AG20443 (cell line): ENCODE data around the gene RNASEH1.
A peak's percentile ranks its signal among the peaks of the same experiment; 100 is the strongest.
"Not testable (repeated sequence)": the region's sequence is repeated elsewhere in the genome, so short reads cannot be mapped to it uniquely, and the experiment has no call there.

Experiments
- DNase-seq: peaks from one replicate; pipeline ENCODE4 v3.0.0; 2012; ENCODE audit warnings: low spot score, mixed read lengths

The RNASEH1 gene

DNA sequence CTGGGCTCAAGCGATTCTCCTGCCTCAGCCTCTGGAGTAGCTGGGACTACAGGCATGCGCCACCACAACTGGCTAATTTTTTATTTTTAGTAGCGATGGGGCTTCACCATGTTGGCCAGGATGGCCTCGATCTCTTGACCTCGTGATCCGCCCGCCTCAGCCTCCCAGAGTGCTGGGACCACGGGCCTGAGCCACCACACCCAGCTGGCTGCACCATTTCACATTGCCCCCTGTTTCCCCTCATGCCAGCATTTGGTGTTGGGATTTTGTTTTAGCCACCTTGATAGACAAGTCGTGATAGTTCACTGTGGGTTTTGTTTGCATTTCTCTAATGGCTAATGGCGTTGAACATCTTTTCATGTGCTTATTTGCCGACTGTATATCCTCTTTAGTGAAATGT, 31.0 kb upstream of the RNASEH1 start:
- no peak for DNase-seq

DNA sequence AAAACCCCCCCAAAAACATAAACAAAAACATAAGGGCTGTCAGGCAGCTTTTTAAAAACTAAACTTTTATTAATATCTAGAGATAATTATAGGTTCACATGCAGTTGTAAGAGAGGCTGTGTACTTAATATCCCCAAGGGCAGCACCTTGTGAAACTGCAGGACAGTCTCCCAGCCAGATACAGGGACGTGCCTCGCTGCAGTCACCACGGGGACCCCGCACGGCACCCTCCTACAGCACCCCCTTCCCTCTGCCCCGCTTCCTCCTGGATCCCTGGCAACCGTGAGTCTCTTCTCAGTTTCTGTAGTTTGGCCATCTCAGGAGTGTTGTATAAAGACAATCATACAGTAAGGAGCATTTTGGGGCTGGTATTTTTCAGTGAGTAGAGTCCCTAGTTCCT, 30.0 kb upstream of the RNASEH1 start:
- no peak for DNase-seq

DNA sequence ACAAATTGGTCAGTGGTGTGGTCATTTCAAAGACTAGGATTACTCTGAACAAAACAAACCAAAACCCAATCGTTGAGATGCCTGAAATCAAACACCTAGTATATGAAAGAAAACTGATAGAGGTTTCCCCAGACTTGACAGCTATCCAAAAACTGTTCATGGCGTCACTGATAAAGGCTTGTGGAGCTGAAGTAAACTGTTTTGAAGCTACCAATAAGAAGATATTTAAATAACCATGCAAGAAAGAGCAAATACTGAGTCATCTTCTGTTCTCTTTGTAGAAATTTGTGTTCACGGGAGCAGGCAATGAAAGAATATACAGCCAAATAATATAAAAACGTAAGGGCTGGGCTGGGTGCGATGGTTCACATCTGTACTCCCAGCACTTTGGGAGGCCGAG, 29.3 kb upstream of the RNASEH1 start:
- DNase-seq = no peak

DNA sequence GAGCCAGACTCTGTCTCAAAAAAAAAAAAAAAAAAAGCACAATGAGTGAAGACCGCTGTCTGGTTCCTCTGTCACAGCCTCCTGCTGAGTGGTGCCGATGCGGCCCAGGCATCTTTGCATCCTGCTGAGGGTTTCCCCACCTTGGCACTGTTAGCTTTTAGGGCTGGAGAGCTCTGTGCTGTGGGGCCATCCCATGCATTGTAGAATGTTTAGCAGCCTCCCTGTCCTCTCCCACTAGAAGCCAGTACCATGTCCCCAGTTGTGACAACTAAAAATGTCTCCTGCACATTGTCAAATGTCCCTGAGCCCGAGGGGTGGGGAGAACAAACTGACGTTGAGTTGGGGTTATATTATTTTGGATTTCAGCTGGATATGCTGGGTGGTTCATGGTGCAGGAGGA, 28.9 kb upstream of the RNASEH1 start:
- DNase-seq = no peak

DNA sequence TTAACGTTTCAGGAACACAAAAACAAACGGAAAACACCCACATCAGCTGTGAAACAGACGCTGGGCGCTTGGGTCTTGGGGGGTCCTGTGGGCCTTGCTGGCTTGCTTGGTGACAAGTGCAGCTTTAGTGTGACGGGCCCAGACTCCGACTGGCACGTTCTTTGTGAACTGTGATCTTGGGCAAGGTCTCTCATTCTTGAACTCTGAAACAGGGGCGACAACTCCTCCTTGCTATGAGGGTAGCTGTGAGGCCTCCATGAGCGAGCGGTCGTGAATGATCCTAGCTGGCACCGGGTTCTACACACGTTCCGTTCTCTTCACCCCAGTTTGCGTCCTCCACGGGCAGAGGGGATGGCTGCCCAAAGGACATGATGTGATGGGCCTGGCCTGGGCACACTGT, 28.1 kb upstream of the RNASEH1 start:
- no peak for DNase-seq

DNA sequence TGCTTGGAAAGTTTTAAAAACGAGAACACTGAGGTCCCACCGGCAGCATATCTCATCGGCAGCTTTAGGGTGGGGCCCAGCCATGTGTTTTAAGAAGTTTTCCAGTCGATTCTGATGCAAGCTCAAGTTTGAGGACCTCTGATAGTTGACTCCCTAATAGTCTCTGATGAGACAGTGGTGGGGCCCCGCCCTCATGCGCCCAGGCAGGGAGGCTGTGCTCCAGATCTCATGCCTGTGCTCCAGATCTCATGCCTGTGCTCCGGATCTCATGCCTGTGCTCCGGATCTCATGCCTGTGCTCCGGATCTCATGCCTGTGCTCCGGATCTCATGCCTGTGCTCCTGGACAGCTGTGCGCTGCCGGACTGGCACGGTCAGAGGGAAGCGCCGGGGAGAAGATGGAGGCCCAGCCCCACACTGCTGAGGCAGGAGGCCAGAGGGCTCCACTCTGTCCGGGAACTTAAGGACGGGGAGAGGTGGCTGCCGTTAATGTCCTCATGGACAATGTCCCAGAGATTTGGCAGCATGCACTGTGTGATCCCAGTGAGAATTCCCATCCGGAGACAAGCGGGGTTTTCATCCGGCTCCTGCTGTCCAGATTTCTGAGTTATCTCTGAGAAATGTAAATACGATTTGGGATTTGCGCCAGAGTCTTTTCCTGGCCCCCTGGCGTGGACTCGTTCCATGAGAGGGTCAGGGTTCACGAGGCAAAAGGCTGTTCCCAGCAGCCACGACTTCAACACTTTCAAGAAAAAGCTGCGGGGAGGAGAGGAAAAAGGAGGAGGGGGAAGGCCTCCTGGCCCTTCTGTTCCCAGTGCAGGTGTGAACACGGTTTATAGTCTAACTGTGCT, 27.4 kb upstream of the RNASEH1 start:
- no peak for DNase-seq

DNA sequence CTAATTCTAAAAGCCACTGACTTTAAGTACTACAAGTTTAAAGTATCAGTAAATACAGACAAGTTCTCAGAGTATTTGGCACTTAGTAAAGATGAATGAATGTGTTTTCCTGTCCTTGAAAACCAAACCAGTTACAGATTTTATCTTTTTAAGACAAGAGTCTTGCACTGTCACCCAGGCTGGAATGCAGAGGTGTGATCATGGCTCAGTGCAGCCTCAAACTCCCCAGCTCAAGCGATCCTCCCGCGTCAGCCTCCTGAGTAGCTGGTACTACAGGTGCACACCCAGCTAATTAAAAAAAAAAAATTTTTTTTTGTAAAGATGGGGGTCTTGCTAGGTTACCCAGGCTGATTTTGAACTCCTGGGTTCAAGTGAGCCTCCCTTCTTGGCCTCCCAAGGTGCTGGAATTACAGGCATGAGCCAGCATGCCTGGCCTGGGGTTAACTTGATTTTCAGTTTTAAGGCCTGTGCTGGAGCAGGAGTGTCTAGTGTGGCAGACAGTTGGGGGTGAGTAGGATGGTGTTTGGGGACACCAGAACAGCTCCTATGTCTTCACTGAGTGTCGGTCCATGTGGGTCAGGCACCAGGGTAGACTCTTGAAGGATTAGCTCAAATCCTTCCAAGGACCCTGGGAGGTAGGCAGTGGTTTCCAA, 26.6 kb upstream of the RNASEH1 start:
- DNase-seq = no peak

DNA sequence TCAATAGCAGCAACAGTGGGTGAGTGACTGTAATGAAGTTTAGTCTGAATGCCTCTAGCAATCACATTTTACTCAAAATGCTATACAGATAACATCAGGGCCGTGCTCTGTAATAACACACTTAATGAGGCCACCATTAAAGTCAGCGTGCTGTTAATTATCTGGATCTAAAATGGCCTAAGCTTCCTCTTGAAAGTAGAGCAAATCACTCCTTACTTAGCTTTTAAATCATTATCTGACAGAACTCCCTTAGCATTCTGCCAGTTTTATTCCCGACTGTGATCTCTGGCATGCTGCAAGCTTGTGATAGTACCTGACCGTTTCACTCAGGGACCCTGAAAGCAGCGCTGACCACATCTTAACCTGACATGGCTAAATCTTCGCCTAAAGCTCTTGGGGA, 25.9 kb upstream of the RNASEH1 start:
- no peak for DNase-seq

DNA sequence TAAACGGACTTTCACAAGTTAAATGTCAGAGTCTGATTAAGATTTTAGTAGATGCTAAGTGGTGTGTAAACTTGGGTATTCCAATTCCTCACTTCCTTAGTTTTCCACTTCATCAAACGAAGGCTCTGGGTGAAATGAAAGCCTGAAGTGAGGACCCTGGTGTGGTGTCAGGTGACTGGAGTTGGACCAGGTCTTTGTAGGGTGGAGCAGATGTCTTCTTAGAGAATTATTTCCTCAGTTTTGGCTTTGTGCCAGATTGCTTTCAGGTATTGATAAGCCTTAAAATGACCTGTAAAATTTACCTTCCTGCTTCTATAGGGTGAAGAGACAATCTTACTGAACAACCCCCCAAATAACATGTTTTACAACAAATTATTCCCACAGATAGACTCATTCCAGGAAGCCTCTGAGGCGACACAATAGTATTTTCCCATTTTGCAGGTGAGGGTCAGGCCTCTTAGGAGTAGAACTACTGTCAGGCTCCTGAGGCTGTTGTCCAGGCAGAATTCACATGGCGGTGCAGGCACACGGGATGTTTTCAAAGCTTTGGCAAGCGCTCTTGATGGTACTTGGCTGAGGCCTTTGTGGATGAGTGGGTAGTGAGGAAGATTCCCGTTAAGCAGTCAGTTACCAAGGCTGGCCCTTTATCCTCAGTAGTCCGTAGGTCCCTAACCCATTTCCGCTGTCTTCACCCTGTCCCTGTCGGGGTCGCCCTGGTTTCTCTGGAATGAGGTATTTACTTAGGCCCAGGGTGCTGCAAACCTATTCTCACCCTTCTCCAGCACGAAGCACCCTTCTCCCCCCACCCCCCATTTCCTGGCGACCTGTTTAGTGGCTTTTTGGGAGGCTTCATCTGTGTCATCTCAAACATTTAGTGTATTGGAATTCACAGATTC, 23.5 kb upstream of the RNASEH1 start:
- no peak for DNase-seq

DNA sequence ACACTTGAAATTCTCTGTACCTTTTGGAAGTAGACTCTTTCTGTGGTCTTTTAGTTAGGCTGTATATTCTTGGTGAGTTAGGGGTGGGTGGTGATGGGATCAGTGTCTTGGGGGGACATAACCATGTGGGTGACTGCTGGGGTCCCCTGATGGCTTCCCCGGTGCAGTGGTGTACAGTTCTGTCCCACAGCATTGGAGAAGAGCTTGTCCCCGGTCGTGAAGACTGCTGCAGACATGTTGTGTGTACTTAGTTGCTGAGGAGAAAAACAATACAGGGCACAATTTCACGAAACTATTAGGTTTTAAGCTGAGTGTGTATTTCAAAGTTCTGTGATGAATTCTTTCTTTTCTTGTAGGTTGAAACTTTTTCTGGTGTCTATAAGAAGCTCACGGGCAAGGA, 22.3 kb upstream of the RNASEH1 start:
- no peak for DNase-seq

DNA sequence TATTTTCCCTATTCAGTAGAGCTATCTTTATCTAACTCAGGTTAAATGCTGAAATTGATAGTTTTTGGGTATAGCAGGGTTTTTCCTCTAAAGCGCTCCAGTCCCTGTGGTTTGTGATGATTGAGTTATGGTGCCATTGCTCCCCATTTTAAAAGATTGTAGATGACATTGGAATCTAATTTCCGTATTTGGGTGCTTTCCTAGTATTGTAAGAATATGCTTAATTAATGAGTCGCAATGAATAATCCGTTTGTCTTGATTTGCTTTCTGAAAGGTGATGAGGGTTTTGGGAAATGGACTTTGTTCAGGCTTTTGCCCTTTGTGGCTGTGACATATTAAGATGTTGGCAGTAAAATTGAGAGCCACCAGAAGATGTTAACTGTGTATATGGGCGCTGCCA, 20.9 kb upstream of the RNASEH1 start:
- no peak for DNase-seq

DNA sequence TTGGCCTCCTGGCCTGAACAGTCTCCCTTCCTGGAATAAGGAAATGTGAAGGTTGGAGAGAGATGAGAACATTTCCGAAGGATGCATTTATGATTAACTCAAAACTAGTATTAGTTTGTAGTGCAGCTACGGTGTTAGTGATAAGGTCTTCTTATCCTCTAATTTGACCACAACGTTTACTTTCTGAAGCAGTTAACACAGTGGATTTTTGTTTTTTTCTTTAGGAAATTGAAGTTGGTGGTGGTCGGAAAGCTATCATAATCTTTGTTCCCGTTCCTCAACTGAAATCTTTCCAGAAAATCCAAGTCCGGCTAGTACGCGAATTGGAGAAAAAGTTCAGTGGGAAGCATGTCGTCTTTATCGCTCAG, 18.1 kb upstream of the RNASEH1 start:
- not testable (repeated sequence) for DNase-seq

DNA sequence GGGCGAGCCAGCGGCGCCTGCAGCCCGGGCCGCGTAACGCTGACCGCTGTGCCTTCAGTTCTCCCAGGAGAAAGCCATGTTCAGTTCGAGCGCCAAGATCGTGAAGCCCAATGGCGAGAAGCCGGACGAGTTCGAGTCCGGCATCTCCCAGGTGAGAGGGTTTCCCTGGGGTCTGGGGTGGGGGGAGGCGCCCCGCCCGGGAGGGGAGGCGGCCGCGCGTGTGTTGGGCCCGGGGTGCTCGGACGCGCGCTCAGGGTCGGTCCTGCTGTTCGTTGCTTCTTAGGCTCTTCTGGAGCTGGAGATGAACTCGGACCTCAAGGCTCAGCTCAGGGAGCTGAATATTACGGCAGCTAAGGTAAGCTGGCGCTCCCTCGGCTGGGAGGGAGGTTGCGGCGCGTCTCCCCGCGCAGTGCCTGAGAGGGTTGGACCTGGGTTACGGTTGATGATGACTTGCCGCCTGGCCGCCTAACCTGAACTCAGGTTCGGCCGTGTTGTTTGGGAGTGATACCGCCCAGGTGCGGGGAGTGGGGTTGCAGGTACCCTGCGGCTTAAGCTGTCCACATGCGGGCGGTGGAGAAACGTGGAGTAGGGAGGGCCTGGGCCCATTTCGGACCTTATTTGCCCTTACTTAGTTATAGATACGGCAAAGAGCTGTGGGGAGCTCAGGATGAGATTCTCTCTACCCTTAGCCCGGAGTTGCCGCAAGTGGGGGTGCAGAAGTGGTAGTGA, 17.6 kb upstream of the RNASEH1 start:
- DNase-seq = peak; percentile 26

DNA sequence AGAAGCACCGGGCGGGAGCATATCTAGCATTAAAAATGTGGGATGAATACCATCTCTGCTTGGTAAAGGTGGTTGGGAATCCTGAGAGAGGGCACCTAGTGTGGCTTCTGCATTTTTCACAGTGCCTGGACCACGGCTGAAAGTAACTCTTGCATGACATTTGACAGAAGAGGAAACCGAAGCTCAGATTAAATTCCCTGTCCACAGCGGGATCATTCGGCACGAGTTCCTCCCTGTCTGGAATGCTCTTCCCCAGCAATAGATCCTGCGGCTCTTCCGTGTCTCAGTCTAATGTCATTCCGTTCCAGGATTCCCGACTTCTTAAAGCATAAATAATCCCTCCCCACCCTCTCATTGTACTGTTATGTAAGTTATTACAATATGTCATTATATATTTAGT, 16.0 kb upstream of the RNASEH1 start:
- DNase-seq = no peak

DNA sequence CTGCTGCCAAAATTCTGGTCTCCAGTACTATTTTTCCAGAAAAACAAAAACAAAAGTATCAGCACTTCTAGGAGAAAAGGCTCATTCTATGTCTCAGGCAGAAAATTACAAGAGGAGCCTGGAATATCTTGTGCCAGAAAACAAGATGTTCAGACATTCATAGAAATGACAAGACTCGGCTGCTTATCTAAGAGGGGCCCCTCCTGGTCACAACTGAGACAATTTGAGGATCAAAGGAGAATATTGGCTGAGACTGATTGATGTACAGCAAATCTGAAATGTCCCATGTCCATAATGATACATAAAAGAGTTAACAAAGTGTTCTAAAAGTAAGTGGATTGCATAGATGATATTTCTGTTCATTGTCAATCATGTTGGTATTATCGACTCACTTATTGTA, 14.5 kb upstream of the RNASEH1 start:
- DNase-seq = no peak

DNA sequence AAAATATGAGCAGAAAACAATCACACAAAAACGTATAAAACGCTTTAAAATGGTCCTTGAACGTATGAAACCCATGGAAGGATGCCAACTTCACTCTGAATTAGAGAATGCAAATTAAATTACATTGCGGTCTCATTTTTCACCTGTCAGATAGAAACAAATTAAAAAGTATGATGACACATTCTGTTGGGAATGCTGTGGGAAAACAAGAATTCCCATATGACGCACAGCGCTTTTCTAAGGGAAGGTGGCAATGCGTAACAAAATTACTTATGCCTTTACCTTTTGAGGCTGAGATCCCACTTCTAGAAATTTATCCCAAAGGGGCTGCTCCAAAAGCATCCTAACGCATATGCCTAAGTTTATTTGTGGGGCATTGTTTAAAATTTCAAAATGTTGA, 13.2 kb upstream of the RNASEH1 start:
- no peak for DNase-seq

DNA sequence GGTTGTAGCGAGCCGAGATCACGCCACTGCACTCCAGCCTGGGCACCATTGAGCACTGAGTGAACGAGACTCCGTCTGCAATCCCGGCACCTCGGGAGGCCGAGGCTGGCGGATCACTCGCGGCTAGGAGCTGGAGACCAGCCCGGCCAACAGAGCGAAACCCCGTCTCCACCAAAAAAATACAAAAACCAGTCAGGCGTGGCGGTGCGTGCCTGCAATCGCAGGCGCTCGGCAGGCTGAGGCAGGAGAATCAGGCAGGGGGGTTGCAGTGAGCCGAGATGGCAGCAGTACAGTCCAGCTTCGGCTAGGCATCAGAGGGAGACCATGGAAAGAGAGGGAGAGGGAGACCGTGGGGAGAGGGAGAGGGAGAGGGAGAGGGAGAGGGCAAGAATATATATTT, 11.5 kb upstream of the RNASEH1 start:
- not testable (repeated sequence) for DNase-seq

DNA sequence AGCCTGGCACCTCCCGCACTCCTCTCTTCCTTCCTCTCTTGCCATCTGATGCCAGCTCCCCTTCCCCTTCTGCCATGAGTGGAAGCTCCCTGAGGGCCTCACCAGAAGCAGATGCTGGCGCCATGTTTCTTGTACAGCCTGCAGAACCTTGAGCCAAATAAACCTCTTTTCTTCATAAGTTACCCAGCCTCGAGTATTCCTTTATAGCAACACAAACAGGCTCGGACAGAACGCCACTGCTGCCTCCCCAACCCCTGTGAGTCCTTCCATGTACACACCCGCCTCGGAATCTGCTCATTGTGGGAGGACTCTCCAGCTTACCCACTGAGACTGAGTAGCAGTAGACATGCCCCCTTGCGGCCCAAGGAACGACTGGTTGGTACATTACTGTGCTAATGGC, 8.7 kb upstream of the RNASEH1 start:
- DNase-seq = no peak

DNA sequence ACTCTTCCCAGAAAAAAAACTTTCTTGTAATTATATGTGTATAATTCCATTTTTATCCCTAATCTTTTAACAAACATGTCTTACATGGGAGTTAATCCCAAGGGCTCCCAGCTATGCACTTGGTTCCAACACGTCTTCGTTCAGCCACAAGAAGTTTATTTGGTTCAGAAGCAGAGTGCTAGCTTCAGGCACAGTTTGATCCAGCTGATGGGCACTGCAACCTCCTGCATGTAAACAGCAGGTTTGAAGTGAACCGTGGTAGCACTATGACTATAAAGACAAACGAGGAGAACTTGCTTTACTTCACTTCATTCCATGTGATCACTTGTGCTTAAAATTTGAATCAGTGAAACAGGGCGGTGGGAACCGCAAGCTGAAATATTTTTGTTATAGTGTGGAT, 7.0 kb upstream of the RNASEH1 start:
- DNase-seq = no peak

DNA sequence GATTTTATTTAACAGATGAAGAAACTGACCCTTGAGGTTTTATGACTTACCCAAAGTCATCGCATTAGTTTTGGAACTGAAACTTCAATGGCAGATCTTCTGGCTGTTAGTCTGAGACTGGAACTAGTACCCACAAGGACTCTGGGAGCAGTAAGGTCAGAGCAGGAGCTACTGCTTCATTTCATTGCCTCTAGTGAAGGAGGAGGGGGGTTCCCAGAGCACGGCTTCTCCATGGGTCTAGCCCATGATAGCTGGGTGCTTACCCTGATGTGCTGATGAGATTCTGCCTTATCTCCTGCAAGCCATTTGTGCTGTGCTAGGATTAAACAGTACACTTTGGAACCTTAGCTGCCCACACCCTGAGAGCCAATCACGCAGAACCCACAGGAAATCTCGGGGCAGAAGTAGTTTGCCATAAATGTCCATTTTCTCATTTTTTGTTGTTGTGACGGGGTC, 5.4 kb upstream of the RNASEH1 start:
- no peak for DNase-seq

DNA sequence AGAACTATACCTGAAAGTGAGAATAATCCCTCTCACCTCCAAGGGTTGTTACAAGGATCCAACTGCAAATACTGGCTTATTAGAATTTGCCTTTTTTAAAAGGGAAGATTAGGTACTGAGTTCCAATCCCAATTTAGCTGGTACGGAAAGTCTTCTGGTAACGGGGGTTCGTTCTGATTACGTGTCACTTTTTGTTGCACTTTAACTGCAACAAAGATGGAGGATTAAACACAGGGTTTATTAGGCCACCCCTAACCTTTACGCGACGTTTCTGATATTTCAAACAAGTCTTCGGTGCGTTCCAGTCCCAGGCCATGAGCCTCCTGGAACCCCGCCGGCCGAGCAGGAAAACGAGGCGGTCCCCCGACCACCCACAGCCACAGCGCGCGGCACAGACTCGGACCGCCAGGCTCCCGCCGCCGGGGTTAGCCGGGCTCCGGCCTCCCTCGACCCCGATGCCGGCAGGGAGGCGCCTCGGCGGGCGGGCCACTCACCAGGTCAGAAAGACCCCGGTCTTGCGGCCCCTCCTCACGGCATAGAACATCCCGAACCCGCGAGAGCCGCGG, 411 bp downstream of the RNASEH1 start:
- no peak for DNase-seq

DNA sequence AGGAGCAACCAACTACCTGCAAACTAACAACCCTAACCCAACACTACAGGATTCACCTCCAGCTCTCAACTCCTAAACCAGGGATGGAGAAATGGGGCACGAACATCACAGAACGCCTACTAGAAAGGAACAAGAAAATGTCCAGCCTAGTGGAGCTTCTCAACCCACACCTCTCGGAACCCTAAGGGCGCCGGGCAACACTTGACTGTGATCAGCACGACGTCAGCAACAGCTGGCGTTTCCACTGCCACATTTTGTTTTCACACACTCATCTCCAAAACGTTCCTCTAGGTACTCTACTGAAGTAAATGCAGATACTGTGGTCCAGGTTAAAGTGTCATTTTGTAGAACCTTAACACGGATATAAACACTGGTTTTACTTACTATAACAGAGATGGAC, 4.2 kb downstream of the RNASEH1 start:
- DNase-seq = no peak
